CD4-positive, alpha-beta T cell treated with Interleukin-17A for 1 hour (primary cell): Measurements from ENCODE around the gene CD44.

ENCODE experiments used
- DNase-seq: peaks from one replicate; pipeline ENCODE4 v3.0.0-alpha.2; 2020

Gene CD44

GRCh38 chr11:35112056-35112845, 26.7 kb upstream of the CD44 start:
- no peak for DNase-seq

GRCh38 chr11:35112846-35113105, 26.2 kb upstream of the CD44 start:
- DNase-seq, result no peak

GRCh38 chr11:35114906-35115687, 23.9 kb upstream of the CD44 start:
- no peak for DNase-seq

GRCh38 chr11:35115688-35116030, 23.3 kb upstream of the CD44 start:
- no peak for DNase-seq

GRCh38 chr11:35116245-35116644, 22.7 kb upstream of the CD44 start:
- DNase-seq, result no peak

GRCh38 chr11:35116762-35117640, 22.0 kb upstream of the CD44 start:
- no peak for DNase-seq

GRCh38 chr11:35118906-35119305, 20.1 kb upstream of the CD44 start:
- DNase-seq, result no peak

- DNase-seq, result no peak
Observed at GRCh38 chr11:35121326-35121865, 17.6 kb upstream of the CD44 start.

- peak; percentile 52 for DNase-seq
Observed at GRCh38 chr11:35122308-35122707, 16.7 kb upstream of the CD44 start.

- DNase-seq, result peak; percentile 62
Observed at GRCh38 chr11:35126000-35126878, 12.7 kb upstream of the CD44 start.

GRCh38 chr11:35126879-35127581, 11.9 kb upstream of the CD44 start:
- DNase-seq, result no peak

GRCh38 chr11:35127619-35128018, 11.4 kb upstream of the CD44 start:
- DNase-seq, result no peak

GRCh38 chr11:35131094-35131493, 7.9 kb upstream of the CD44 start:
- no peak for DNase-seq

- no peak for DNase-seq
Observed at GRCh38 chr11:35131886-35132285, 7.1 kb upstream of the CD44 start.

- no peak for DNase-seq
Observed at GRCh38 chr11:35133656-35134055, 5.3 kb upstream of the CD44 start.

GRCh38 chr11:35134403-35135148, 4.4 kb upstream of the CD44 start:
- no peak for DNase-seq

- DNase-seq, result no peak
Observed at GRCh38 chr11:35135222-35135621, 3.7 kb upstream of the CD44 start.

- DNase-seq, result no peak
Observed at GRCh38 chr11:35136311-35136710, 2.7 kb upstream of the CD44 start.

- no peak for DNase-seq
Observed at GRCh38 chr11:35138058-35138457, 913 bp upstream of the CD44 start.

GRCh38 chr11:35138606-35138942, 397 bp upstream of the CD44 start:
- no peak for DNase-seq

GRCh38 chr11:35139722-35140282, 831 bp downstream of the CD44 start:
- peak; percentile 73 for DNase-seq
